GM21737 (cell line): ENCODE results near the gene C1QL4.
"Not testable (repeated sequence)": the region's sequence is repeated elsewhere in the genome, so short reads cannot be mapped to it uniquely, and the experiment has no call there.

Source experiments
- ATAC-seq: cut with Tn5 transposase; IDR thresholded peaks from one replicate; pipeline ENCODE4 v1.9.1; 2021; ENCODE audit warnings: mild to moderate bottlenecking, moderate library complexity; ENCODE audit not compliant: unreplicated experiment

The C1QL4 gene

DNA sequence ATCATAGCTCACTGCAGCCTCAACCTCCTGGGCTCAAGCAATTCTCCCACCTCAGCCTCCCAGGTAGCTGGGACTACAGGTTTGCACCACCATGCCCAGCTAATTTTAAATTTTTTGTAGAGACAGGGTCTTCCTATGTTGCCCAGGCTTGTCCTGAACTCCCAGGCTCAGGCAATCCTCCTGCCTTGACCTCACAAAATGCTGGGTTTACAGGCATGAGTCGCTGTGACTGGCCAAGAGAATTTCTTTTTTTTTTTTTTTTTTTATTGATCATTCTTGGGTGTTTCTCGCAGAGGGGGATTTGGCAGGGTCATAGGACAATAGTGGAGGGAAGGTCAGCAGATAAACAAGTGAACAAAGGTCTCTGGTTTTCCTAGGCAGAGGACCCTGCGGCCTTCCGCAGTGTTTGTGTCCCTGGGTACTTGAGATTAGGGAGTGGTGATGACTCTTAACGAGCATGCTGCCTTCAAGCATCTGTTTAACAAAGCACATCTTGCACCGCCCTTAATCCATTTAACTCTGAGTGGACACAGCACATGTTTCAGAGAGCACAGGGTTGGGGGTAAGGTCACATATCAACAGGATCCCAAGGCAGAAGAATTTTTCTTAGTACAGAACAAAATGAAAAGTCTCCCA is 54.1 kb downstream of the C1QL4 start:
- ATAC-seq = not testable (repeated sequence)
